ENCODE measurements around the gene KRTAP4-12.
"Not testable (repeated sequence)": the region's sequence is repeated elsewhere in the genome, so short reads cannot be mapped to it uniquely, and the experiment has no call there.

The KRTAP4-12 gene

GRCh38 chr17:41123991-41124371 is at the start of gene KRTAP4-12:
Gene KRTAP4-12, minus strand, starts transcription at chr17:41124182. Its CDS starts 60 bp downstream, at chr17:41124122.
- not testable (repeated sequence) for DNase-seq (ENCODE audit: low spot score)

GRCh38 chr17:41171886-41172285 is 47.9 kb upstream of the KRTAP4-12 start:
- DNase-seq (ENCODE audit: low spot score), result no peak

DNA sequence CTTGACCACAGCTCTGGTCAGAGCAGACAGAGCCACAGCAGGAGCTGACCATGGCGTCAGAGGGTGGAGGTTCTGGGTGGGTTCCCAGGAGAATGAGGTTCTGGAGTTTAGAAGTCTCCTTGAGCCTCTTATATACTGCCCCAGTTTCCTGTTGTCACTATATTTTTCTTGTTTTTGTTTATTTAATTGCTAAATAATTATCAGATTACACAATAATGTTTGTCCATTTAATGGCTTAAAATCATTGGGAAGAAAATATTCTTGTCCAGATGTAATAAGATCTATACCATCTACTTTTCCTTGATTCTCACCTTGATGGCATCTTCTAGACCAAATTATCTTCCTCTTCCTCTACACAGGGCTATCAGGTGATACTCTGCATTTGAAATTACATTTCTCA is 44.1 kb upstream of the KRTAP4-12 start, which contains the start of gene KRTAP4-3:
TSS of gene KRTAP4-3 (minus strand) at position 101 of the 400 bp plus-strand sequence. CDS start at position 52, 49 bp downstream.
- DNase-seq (ENCODE audit: low spot score), result no peak

- no peak for DNase-seq (ENCODE audit: low spot score)
These were observed 43.6 kb upstream of the KRTAP4-12 start for GRCh38 chr17:41167561-41167960.

GRCh38 chr17:41163828-41164227 is 39.8 kb upstream of the KRTAP4-12 start:
- no peak for DNase-seq (ENCODE audit: low spot score)

GRCh38 chr17:41160648-41161047 is 36.7 kb upstream of the KRTAP4-12 start, which contains the start of gene KRTAP4-4:
Gene KRTAP4-4, minus strand, starts transcription at chr17:41160748. Its CDS starts 57 bp downstream, at chr17:41160691.
- no peak for DNase-seq (ENCODE audit: low spot score)

GRCh38 chr17:41160190-41160589 is 36.2 kb upstream of the KRTAP4-12 start:
- DNase-seq (ENCODE audit: low spot score), result not testable (repeated sequence)

GRCh38 chr17:41153856-41154255 is 29.9 kb upstream of the KRTAP4-12 start:
- no peak for DNase-seq (ENCODE audit: low spot score)

- DNase-seq (ENCODE audit: low spot score), result no peak
These were observed 27.5 kb upstream of the KRTAP4-12 start for GRCh38 chr17:41151525-41151924.

DNA sequence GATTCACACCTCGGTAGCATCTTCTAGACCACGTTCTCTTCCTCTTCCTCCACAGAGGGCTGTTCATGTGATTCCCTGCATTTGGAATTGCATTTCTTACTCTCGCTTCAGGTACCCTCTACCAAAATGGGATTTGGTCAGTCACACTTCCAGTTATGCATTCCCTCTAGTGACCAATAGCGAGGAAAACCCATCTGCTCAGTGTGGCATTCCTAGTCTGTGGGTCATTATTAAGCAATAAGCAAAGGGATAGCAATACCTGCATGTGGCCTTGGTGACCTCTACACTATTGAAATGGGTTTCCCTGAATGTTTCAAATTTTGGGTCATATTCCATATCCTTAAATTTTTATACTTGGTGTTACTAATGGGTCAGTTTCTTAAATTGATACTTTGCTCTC is 26.0 kb upstream of the KRTAP4-12 start:
- no peak for DNase-seq (ENCODE audit: low spot score)

- DNase-seq (ENCODE audit: low spot score), result no peak
These were observed 25.6 kb upstream of the KRTAP4-12 start, which contains the start of gene KRTAP4-5 for GRCh38 chr17:41149652-41149985. Gene KRTAP4-5, minus strand, starts transcription at chr17:41149825. Its CDS starts 58 bp downstream, at chr17:41149767.

DNA sequence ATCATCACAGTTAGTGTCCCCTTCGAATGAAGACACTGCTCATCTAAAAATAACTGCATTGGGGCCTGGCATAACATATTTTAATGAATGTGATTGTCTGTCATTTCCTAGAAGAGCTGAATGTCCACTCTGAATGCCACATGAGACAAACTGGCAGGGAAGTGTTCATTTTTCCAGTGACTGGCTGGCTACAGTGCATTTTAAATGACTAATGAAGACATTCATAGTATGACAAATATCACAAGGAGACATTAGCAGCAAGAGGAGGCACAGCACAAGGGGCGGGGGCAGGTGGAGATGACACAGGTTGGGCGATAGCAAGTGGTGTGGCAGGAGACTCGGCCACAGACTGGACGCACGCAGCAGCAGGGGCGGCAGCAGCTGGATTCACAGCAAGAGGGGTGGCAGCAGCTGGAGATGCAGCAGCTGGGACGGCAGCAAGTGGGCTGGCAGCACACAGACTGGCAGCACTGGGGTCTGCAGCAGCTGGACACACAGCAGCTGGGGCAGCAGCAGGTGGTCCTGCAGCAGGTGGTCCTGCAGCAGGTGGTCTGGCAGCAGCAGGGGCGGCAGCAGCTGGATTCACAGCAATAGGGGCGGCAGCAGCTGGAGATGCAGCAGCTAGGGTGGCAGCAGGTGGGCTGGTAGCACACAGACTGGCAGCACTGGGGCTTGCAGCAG is 25.1 kb upstream of the KRTAP4-12 start:
- peak; percentile 69 for DNase-seq (ENCODE audit: low spot score)

DNA sequence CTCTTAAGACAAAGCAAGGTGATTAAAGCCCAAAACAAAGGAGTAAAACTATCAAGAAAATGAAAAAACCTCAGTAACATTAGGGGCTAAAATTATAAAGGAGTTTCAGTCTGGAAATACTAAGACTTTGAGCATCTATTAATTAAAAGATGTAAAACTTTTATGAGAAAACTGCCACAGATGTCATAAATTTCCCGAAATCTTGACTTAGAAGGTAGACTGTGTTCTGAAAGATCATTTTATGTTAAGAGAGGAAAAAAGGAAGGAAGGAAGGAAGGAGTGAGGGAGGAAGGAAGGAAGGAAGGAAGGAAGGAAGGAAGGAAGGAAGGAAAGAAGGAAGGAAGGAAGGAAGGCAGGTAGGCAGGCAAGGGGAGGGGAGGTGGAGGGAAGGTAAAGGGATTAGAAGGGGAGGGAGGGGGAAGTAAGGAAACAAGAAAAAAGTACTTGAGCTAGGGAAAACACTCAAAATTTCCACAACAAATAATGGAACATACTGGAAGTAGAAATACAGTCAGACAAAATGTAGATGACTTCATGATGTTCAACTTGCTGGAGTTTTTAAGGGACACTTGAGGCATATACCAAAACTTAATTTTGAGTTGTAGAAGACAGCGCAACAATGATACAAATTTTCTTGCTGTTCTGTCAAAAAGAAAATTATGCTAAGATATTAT is 23.7 kb upstream of the KRTAP4-12 start:
- no peak for DNase-seq (ENCODE audit: low spot score)

DNA sequence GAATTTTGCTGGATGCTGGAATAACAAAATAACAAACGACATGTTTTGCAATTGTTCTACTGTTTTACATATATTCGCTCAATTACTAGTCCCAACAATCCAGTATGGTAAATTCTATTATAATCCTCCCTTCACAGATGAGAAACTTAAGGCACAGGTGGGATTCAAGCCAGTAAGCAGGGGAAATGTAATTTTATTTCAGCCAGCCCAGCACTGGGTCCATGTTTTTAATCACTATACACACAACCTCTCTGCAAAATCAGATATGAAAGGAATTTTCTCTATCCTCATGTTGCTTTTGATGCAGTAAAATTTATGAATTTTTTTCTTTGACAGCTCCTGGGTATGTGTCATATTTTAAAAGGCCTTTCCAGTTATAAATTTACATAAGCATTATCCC is 21.3 kb upstream of the KRTAP4-12 start:
- DNase-seq (ENCODE audit: low spot score), result no peak

- no peak for DNase-seq (ENCODE audit: low spot score)
These were observed 20.9 kb upstream of the KRTAP4-12 start for GRCh38 chr17:41144846-41145245.

DNA sequence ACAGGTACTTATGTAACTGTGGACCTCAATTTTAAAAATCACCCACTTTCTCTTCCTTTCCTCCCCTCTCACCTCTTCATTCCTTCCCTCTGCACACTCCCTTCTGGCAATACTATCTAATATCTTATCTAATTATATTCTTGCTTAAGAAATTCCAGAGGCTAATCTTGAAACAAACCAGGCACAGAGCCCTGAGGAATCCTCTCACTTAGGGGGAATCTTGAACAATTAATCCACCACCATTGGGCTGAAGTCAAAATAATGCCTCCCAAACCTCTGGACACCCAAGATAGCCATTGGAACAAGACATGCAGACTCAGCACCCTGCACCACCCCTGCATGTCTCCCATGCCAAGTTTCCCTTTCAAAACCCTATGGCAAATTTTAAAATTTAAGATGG is 17.4 kb upstream of the KRTAP4-12 start:
- DNase-seq (ENCODE audit: low spot score), result no peak

DNA sequence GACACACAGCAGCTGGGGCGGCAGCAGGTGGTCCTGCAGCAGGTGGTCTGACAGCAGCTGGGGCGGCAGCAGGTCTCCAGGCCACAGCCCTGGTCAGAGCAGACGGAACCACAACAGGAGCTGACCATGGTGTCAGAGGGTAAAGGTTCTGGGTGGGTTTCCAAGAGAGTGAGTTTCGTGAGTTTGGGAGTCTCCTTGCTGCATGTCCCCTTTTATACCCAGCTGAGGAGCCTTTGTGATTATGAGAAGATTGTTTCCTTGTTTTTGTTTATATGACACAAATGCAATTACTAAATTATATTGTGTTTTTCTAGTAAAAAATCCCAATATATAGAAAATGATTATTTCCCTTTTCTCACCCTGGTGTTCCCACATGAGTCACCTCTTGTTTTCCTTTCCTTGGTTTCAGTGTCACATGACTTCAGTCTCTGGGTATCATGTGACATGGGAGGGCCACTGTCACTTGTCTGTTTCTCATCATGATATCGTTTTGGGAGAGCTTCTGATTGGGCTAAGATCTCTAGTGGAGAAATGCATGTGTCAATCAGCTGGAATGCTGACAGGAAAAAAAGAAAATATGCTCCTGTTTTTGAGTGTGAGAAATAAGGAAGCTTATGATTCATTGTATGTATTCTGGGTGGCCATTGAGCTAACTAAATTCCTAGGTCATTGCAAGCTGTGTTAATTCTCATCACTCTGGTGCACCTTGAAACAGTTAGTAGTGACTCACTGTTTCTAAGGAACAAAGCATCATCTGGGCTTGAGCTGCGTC is 16.6 kb upstream of the KRTAP4-12 start, which contains the start of gene KRTAP4-6:
TSS of gene KRTAP4-6 (minus strand) at position 185 of the 772 bp plus-strand sequence. CDS start at position 128, 57 bp downstream.
- peak; percentile 100 for DNase-seq (ENCODE audit: low spot score)

GRCh38 chr17:41139865-41140264 is 15.9 kb upstream of the KRTAP4-12 start:
- DNase-seq (ENCODE audit: low spot score), result not testable (repeated sequence)

GRCh38 chr17:41133880-41134735 is 10.1 kb upstream of the KRTAP4-12 start:
- peak; percentile 52 for DNase-seq (ENCODE audit: low spot score)

DNA sequence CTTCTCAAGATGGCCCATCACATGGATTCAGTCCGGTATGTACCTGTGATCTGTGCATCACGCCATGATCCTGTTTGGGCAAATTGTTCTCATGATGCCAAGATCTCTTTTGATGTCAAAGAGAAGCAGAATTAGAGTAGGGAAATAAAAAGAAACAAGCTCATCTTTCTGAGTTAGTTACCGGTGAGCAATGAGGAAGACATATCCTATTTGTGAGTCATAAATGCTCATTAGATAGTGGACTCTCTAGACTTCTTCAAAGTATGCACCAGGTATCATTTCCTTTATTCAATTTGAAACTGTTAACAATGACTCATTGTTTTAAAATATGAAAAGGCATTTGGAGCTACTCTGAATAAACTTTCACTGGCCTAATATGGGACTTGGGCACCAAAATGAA is 8.0 kb upstream of the KRTAP4-12 start:
- DNase-seq (ENCODE audit: low spot score), result peak; percentile 93

DNA sequence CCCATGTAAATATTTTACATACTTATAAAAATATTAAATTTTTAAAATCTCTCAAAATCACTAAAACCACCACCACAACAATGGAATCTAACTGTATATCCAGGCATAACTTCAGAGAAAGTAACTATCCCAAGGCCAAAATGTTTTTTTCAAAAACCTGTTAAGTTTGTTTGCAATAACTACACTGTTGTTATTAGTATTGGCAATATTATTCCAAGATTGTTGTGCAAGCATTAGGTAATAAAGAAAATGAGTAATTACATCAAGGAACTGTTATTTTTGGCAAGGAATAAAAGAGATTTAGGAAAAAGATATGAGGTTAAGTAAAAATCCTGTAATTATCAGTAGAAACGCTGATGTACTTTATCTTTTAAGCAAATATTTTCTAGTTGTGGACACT is 3.4 kb upstream of the KRTAP4-12 start:
- DNase-seq (ENCODE audit: low spot score), result no peak

GRCh38 chr17:41126412-41126811 is 2.4 kb upstream of the KRTAP4-12 start:
- DNase-seq (ENCODE audit: low spot score), result no peak

Measured in kidney tubule cell (primary cell).